H1 (cell line): ENCODE data around the gene ILDR2. TPM values are rescaled to one million over a fixed set of nuclear protein-coding genes. Genes with fewer than 3 reads are reported as not detected.

Source experiments
- CTCF ChIA-PET: fragments of 300-600 bp; sonication (Branson Sonifier 250); formaldehyde crosslinking; loops from one replicate; lab custom pipeline; 2021; ENCODE audit not compliant: partially characterized antibody; lab: Charles Lee
- POLR2A ChIA-PET: fragments of 300-600 bp; sonication (Branson Sonifier 250); formaldehyde crosslinking; loops from one replicate; lab custom pipeline; 2021; ENCODE audit warnings: inconsistent platforms; ENCODE audit not compliant: partially characterized antibody; lab: Charles Lee
- DNase-seq, 2 experiments: peaks; one replicate each; pipeline versions ENCODE4 v3.0.0 to v3.0.0-alpha.2; 2010 to 2022; ENCODE audit warnings: low spot score in 2 of 2, low read depth in 1 of 2, mixed read lengths in 1 of 2
- FAIRE-seq: peaks from 2 replicates; lab custom pipeline; 2011; peaks lifted over from hg19 to GRCh38; lab: Jason Lieb, UNC
- H2AFZ ChIP-seq: 2 replicates; pipeline ENCODE4 v1.8.1; 2012; ENCODE audit warnings: low read length, inconsistent platforms
- H2AK5ac ChIP-seq: 2 replicates; pipeline ENCODE4 v1.6.1; 2013; ENCODE audit warnings: low read depth, low read length
- H2BK120ac ChIP-seq: replicated peaks from 2 replicates; pipeline ENCODE3; 2013; ENCODE audit warnings: low read depth, low read length, inconsistent platforms
- H2BK12ac ChIP-seq: 2 replicates; pipeline ENCODE4 v1.6.1; 2013; ENCODE audit warnings: low read depth, low read length
- H2BK15ac ChIP-seq: 2 replicates; pipeline ENCODE4 v1.6.1; 2013; ENCODE audit warnings: low read length
- H2BK20ac ChIP-seq: 2 replicates; pipeline ENCODE4 v1.6.1; 2013; ENCODE audit warnings: low read length
- H2BK5ac ChIP-seq: 2 replicates; pipeline ENCODE4 v1.6.1; 2013; ENCODE audit warnings: low read depth, low read length
- H3K14ac ChIP-seq: 2 replicates; pipeline ENCODE4 v1.6.1; 2013; ENCODE audit warnings: inconsistent platforms; ENCODE audit not compliant: insufficient read length
- H3K18ac ChIP-seq: 2 replicates; pipeline ENCODE4 v1.6.1; 2013; ENCODE audit warnings: low read length; ENCODE audit errors: extremely low read depth
- H3K23ac ChIP-seq: 2 replicates; pipeline ENCODE4 v1.6.1; 2013; ENCODE audit warnings: inconsistent platforms; ENCODE audit not compliant: insufficient read length
- H3K23me2 ChIP-seq: 2 replicates; pipeline ENCODE4 v1.6.1; 2013; ENCODE audit warnings: low read depth, low read length
- H3K27ac ChIP-seq: 2 replicates; pipeline ENCODE4 v1.6.1; 2011; ENCODE audit warnings: low read depth, low read length, inconsistent platforms
- H3K27me3 ChIP-seq, 4 experiments: replicated peaks in 1 of 4; 1 replicate in 1 of 4; 2 replicates in 3 of 4; pipeline versions ENCODE4 v1.6.1 to v1.8.1; 2011 to 2013; ENCODE audit warnings: low read length in 3 of 4, mild to moderate bottlenecking in 3 of 4, inconsistent platforms in 2 of 4, mixed read lengths in 2 of 4, moderate library complexity in 1 of 4; ENCODE audit not compliant: control insufficient read depth in 3 of 4, insufficient read depth in 3 of 4; ENCODE audit errors: extremely low read depth in 1 of 4
- H3K36me3 ChIP-seq, 4 experiments: 2 replicates each; pipeline versions ENCODE4 v1.6.1 to v1.8.1; 2011 to 2013; ENCODE audit warnings: mild to moderate bottlenecking in 4 of 4, low read length in 3 of 4, moderate library complexity in 2 of 4, control low read depth in 1 of 4, inconsistent platforms in 1 of 4; ENCODE audit not compliant: insufficient read depth in 4 of 4, control insufficient read depth in 2 of 4
- H3K4ac ChIP-seq: replicated peaks from 2 replicates; pipeline ENCODE3; 2013; ENCODE audit warnings: low read length, low read depth, mixed read lengths, inconsistent platforms; ENCODE audit not compliant: insufficient read length
- H3K4me1 ChIP-seq, 4 experiments: replicated peaks in 1 of 4; 1 replicate in 1 of 4; 2 replicates in 3 of 4; pipeline versions ENCODE4 v1.6.1 to v1.8.1; 2011 to 2013; ENCODE audit warnings: low read length in 3 of 4, inconsistent platforms in 2 of 4, mixed read lengths in 1 of 4; ENCODE audit not compliant: insufficient read depth in 4 of 4, control insufficient read depth in 3 of 4
- H3K4me2 ChIP-seq, 2 experiments: 2 replicates each; pipeline versions ENCODE4 v1.6.1 to v1.8.1; 2011 to 2013; ENCODE audit warnings: low read depth in 2 of 2, low read length in 2 of 2, control low read depth in 1 of 2, inconsistent platforms in 1 of 2, mild to moderate bottlenecking in 1 of 2; ENCODE audit not compliant: insufficient read depth in 1 of 2
- H3K4me3 ChIP-seq, 4 experiments: fragments of 200-600, 300-600 bp in 1 of 4; sonication (generic), shearing (Covaris generic), sonication (Bioruptor Twin) in 1 of 4; 2 replicates each; pipeline versions ENCODE4 v1.5.1 to v1.8.1; 2011 to 2016; ENCODE audit warnings: low read length in 4 of 4, low read depth in 3 of 4, control low read depth in 2 of 4, inconsistent platforms in 2 of 4, mild to moderate bottlenecking in 2 of 4, mixed read lengths in 1 of 4, moderate library complexity in 1 of 4; ENCODE audit not compliant: insufficient read depth in 2 of 4; ENCODE audit errors: extremely low read depth in 1 of 4
- H3K56ac ChIP-seq: replicated peaks from 2 replicates; pipeline ENCODE3; 2013; ENCODE audit warnings: low read depth, mild to moderate bottlenecking, mixed read lengths, low read length, inconsistent platforms; ENCODE audit not compliant: insufficient read length
- H3K79me1 ChIP-seq: 2 replicates; pipeline ENCODE4 v1.6.1; 2013; ENCODE audit warnings: low read depth, low read length, control low read depth
- H3K79me2 ChIP-seq, 2 experiments: 2 replicates each; pipeline versions ENCODE4 v1.6.1 to v1.8.1; 2012 to 2013; ENCODE audit warnings: low read length in 2 of 2, mild to moderate bottlenecking in 2 of 2, inconsistent platforms in 1 of 2; ENCODE audit not compliant: insufficient read depth in 2 of 2, control insufficient read depth in 1 of 2
- H3K9ac ChIP-seq, 4 experiments: replicated peaks in 1 of 4; 1 replicate in 1 of 4; 2 replicates in 3 of 4; pipeline versions ENCODE4 v1.6.1 to v1.8.1; 2011 to 2013; ENCODE audit warnings: low read depth in 3 of 4, low read length in 3 of 4, control low read depth in 2 of 4, mild to moderate bottlenecking in 2 of 4, moderate library complexity in 2 of 4, inconsistent platforms in 1 of 4; ENCODE audit errors: extremely low read depth in 1 of 4
- H3K9me3 ChIP-seq, 2 experiments: 2 replicates each; pipeline versions ENCODE4 v1.6.1 to v1.8.1; 2012 to 2013; ENCODE audit warnings: mild to moderate bottlenecking in 2 of 2, moderate library complexity in 2 of 2, control low read depth in 1 of 2, inconsistent platforms in 1 of 2, low read depth in 1 of 2, low read length in 1 of 2, mixed read lengths in 1 of 2; ENCODE audit not compliant: insufficient read depth in 2 of 2
- H4K20me1 ChIP-seq, 2 experiments: replicated peaks in 1 of 2; 2 replicates each; pipeline versions ENCODE3 to v1.8.1; 2011 to 2013; ENCODE audit warnings: inconsistent platforms in 2 of 2, low read length in 2 of 2, mild to moderate bottlenecking in 1 of 2; ENCODE audit not compliant: insufficient read depth in 2 of 2, control insufficient read depth in 1 of 2
- H4K5ac ChIP-seq: 2 replicates; pipeline ENCODE4 v1.6.1; 2013; ENCODE audit warnings: low read length, low read depth, mixed read lengths, inconsistent platforms; ENCODE audit not compliant: insufficient read length
- H4K8ac ChIP-seq: 2 replicates; pipeline ENCODE4 v1.8.0; 2013; ENCODE audit warnings: mild to moderate bottlenecking, moderate library complexity, low read length, inconsistent platforms; ENCODE audit not compliant: insufficient read depth; ENCODE audit errors: extremely low read depth
- H4K91ac ChIP-seq: replicated peaks from 2 replicates; pipeline ENCODE3; 2013; ENCODE audit warnings: low read length, mixed read lengths, inconsistent platforms; ENCODE audit not compliant: insufficient read length
- CBX8 ChIP-seq: fragments of 300-800, 300-1000 bp; sonication (generic); IDR thresholded peaks from 2 replicates; pipeline ENCODE4 v1.7.1; 2016; ENCODE audit warnings: low read depth, low read length, borderline replicate concordance
- JUN ChIP-seq: IDR thresholded peaks from 2 replicates; pipeline ENCODE4 v1.6.1; 2011; ENCODE audit warnings: low read depth, mild to moderate bottlenecking, improper control_type of control experiment, low read length
- JUND ChIP-seq: IDR thresholded peaks from 2 replicates; pipeline ENCODE4 v1.6.1; 2011; ENCODE audit warnings: mild to moderate bottlenecking, improper control_type of control experiment, low read length
- SIN3A ChIP-seq, 2 experiments: IDR thresholded peaks in 1 of 2; conservative IDR thresholded peaks in 1 of 2; 2 replicates each; pipeline ENCODE4 v1.6.1; 2011 to 2012; ENCODE audit warnings: low read length in 2 of 2, improper control_type of control experiment in 1 of 2, low read depth in 1 of 2, mild to moderate bottlenecking in 1 of 2
- TBP ChIP-seq: IDR thresholded peaks from 2 replicates; pipeline ENCODE4 v1.6.1; 2011; ENCODE audit warnings: low read depth, low read length, improper control_type of control experiment
- TCF12 ChIP-seq: IDR thresholded peaks from 2 replicates; pipeline ENCODE4 v1.6.1; 2011; ENCODE audit warnings: low read depth, mild to moderate bottlenecking, low read length
- TEAD4 ChIP-seq: IDR thresholded peaks from 2 replicates; pipeline ENCODE4 v1.6.1; 2012; ENCODE audit warnings: low read depth, low read length, inconsistent platforms, mixed read lengths
- WGBS, 2 experiments: shearing (Covaris generic) in 1 of 2; methylation state at CpG; one replicate each; pipeline versions ENCODE4 v1.1.6 to v1.1.7; 2013 to 2015; ENCODE audit warnings: low lambda C conversion rate in 2 of 2, mixed read lengths in 2 of 2, inconsistent platforms in 1 of 2, low coverage in 1 of 2, missing lambda C conversion rate in 1 of 2; ENCODE audit not compliant: insufficient replicate concordance in 2 of 2, insufficient coverage in 1 of 2, insufficient read length in 1 of 2; ENCODE audit errors: extremely low coverage in 1 of 2, missing lambda C conversion rate in 1 of 2; 5-methylcytosine and 5-hydroxymethylcytosine counted together
- polyA plus RNA-seq, 7 experiments: library from polyadenylated mRNA; depleted of rRNA in 3 of 7; stranded (reverse) in 5 of 7; unstranded in 2 of 7; fragments of >200 nt in 5 of 7; fragments of 200-250 nt in 2 of 7; gene quantifications; 1 replicate in 5 of 7; 2 replicates in 1 of 7; 4 replicates in 1 of 7; pipeline versions ENCODE4 v1.2.1 to v1.2.3, GENCODE V29; 2011 to 2013; ENCODE audit warnings: missing spikeins in 2 of 7, mixed read lengths in 2 of 7
- total RNA-seq: library from RNA; stranded (reverse); fragmentation: NEBNext Ultra II Directional; extraction: Animal tissue kit (Norgen Biotek cat#: 25700); gene quantifications from 2 replicates; pipeline ENCODE4 v1.2.1, GENCODE V29; 2021

The ILDR2 gene
- total and polyA plus RNA-seq, 2 of the 8 experiments (the other 6 are each of a cell fraction or from before 2014, with no cell fraction given), result 0.85 to 0.86 TPM

DNA sequence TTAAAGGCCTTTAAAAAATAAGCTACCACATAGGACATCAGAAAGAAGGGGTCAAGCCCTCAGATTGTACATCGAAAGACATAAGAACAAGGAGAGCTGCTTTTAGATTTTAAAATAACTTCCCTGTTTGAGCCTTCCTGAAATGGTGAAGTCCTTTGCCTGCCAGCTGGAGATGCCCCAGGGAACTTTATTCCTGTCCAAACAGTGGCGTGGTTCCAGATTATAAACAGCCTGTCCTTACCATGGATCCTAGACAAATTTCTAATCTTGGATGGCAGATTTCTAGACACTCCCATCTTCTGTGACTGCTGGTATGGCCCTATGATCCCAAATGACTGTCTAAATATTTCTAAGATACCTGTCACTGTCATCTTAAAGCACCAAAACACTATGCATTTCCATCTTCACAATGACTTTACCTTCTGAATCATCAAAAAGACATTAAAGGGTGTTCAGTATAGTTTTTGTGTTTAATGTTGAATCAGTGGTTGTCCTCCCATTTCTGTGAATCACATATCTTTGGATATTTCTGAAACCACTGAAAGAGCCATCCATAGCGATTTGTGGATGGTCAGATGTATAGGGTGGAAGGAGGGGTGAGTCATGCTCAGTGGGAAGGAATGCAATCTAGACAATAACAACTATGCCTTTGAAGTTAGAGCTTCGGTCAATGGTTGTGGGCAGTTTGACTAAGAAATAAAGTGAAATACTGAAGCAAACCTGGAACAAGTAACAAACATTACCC is 23.2 kb downstream of the ILDR2 start:
- Histone ChIP-seq H3K36me3 (no peaks in the 10 kb centered on the region), H3K79me2 (no peaks in the 10 kb centered on the region), H2BK12ac (no peak overlapping the region), H3K4me1 (peaks cover 4 to 16% (median 13%) of the 10 kb centered on the region in 4 experiments; a peak in 6 of 7 replicates), H2AFZ (no peak overlapping the region), H2BK20ac (no peak overlapping the region), H4K5ac (no peak overlapping the region), H3K79me1 (no peaks in the 10 kb centered on the region), H2BK15ac (no peak overlapping the region), H3K9me3 (no peaks in the 10 kb centered on the region), H3K27me3 (peaks cover 1 to 13% (median 12%) of the 10 kb centered on the region in 4 experiments), H3K4me2 (no peak overlapping the region), H2AK5ac (no peak overlapping the region), H3K23me2 (no peaks in the 10 kb centered on the region; the same call in 1 of the 2 replicates), H3K18ac (no peak overlapping the region), H3K4ac (no peak overlapping the region), H4K8ac (no peak overlapping the region), H3K23ac (no peak overlapping the region), H3K27ac (no peak overlapping the region), H2BK120ac (no peak overlapping the region), H4K91ac (no peak overlapping the region), H3K9ac (no peak overlapping the region), H3K4me3 (no peak overlapping the region; a peak in 1 of 8 replicates), H3K14ac (no peak overlapping the region), H4K20me1 (no peaks in the 10 kb centered on the region), H2BK5ac (no peak overlapping the region), H3K56ac (no peak overlapping the region)
- TF ChIP-seq TBP, result no peak
- TF ChIP-seq JUND, result peak; percentile 97
- no peak for TF ChIP-seq CBX8
- no peak for TF ChIP-seq SIN3A (conservative IDR thresholded peaks at IDR 0.05 in 1 of 2, IDR thresholded peaks at IDR 0.05 in 1 of 2; ENCODE audit: low read depth in 1 of 2, low read length in 2 of 2)
- TF ChIP-seq JUN, result peak; percentile 62; the same call in 1 of the 2 replicates
- peak; percentile 93 for TF ChIP-seq TEAD4
- TF ChIP-seq TCF12, result no peak
- ChIA-PET POLR2A (no interaction called here), CTCF (no interaction called here)
- FAIRE-seq (peak; percentile 66), DNase-seq (no peak)
- WGBS, 2 experiments, result 62% methylated on average over 4 of the region's 4 CpGs; no CpG with 5 or more reads in 1 of the 2 experiments
